GM21825 (cell line): Measurements from ENCODE around the gene CSAG2.
"Not testable (repeated sequence)": the region's sequence is repeated elsewhere in the genome, so short reads cannot be mapped to it uniquely, and the experiment has no call there.

ENCODE experiments used
- ATAC-seq: cut with Tn5 transposase; IDR thresholded peaks from one replicate; pipeline ENCODE4 v1.9.1; 2021; ENCODE audit warnings: mild to moderate bottlenecking, moderate library complexity; ENCODE audit not compliant: unreplicated experiment

The CSAG2 gene, protein sequence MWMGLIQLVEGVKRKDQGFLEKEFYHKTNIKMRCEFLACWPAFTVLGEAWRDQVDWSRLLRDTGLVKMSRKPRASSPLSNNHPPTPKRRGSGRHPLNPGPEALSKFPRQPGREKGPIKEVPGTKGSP

DNA sequence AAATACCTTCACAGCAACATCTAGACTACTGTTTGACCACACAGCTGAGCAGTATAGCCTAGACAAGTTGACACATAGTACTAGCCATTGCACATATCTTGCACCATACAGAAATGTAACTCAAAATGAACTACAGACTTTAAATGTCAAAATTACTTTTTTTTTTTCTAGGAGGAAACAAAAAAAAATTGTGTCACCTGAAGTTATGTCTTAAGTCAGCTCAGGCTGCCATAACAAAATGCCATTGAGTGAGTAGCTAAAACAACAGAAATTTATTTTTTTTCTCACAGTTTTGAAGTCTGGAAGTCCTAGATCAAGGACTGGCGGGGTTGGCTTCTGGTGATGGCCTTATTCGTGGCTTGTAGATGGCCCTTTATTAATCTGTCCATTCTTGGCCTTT is at the start of gene CSAG2:
TSS of gene CSAG2 (minus strand) at position 101 of the 400 bp plus-strand sequence. CDS start 161 bp downstream, outside the sequence.
- not testable (repeated sequence) for ATAC-seq

DNA sequence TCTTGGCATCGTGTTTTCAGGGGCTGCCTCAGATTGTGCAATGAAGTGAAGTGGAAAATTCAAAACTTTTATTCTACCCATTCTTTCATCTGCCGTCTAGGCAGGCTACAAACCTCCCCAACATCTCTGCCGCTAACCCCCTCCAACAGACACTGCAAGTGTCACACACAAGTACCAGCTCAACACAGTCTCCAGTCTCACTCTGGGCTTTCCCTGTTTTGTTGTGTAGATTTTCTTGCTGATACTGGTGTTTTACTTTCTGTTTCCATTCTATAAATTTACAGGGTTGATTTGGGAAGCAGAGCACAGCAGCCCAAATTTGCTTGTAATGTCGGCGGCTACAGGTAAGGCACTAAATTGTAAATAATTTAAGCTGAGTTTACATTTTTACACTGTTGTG is 45.8 kb upstream of the CSAG2 start:
- not testable (repeated sequence) for ATAC-seq

DNA sequence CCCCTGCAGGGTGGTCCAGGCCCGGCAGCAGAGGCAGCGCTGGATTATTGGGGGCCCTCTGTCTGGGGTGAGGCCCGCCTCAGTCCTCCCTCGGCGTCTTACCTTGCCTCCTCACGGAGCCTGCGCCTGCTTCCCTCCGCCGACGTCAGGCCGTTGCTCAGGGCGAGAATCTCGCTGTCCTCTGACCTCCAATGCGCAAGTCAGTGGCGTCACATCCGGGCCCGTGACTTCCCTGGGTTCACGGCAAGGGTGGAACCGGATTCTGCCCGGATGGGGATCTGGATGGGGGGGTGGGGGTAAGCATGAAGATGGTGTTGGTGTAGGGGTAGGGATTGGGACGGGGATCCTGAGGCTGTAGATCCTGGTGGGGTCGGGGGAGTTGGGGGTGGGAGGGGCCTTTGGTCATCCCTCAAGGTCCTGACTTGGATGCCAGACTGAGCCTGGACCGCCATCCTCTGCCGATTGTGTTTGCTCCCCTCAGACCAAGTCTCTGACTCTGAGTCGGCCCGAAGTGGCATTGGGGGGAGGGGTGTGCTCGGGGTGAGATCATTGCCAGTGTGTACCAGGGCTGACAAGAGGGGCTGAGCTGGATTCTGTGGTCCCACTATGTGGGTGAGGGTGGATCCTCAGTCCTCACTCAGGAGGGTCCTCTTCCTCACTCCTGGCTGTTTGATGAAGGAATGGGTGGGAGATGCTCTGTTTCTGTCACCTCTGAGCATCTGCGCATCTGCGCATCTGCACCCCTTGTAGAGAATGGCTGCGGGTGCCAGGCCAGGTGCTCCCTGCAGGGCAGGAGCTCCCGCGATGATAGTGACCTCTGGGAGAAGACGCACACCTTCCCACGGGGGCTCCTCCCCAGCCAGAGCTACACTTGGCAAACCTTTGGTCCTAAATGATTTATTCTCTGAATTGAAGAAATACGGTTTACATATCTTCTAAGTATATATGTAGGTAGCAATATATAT is 44.9 kb upstream of the CSAG2 start, which contains the start of gene MAGEA2:
TSS of gene MAGEA2 (minus strand) at position 157 of the 965 bp plus-strand sequence. CDS start 2,479 bp downstream, outside the sequence.
- ATAC-seq, result not testable (repeated sequence)

DNA sequence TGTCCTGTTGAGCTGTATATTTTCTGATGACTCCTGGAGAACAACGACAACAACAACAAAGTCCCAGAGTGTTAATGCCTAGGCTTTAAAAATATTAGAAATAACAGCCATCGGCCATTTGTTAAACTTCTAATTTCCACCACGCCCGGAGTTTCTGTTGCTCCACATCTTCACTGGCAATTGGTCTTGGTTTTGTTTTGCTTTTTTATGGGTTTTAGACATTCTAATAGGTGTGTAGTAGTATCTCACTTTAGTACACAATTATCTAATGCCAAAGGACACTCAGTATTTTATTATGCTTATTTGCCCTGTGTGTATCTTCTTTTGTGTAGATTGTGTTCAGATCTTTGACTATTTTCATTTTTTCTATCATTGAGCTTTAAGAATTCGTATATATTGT is 29.5 kb upstream of the CSAG2 start:
- no peak for ATAC-seq

DNA sequence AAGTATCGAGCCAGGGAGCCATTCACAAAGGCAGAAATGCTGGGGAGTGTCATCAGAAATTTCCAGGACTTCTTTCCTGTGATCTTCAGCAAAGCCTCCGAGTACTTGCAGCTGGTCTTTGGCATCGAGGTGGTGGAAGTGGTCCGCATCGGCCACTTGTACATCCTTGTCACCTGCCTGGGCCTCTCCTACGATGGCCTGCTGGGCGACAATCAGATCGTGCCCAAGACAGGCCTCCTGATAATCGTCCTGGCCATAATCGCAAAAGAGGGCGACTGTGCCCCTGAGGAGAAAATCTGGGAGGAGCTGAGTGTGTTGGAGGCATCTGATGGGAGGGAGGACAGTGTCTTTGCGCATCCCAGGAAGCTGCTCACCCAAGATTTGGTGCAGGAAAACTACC is 27.5 kb upstream of the CSAG2 start:
- not testable (repeated sequence) for ATAC-seq

DNA sequence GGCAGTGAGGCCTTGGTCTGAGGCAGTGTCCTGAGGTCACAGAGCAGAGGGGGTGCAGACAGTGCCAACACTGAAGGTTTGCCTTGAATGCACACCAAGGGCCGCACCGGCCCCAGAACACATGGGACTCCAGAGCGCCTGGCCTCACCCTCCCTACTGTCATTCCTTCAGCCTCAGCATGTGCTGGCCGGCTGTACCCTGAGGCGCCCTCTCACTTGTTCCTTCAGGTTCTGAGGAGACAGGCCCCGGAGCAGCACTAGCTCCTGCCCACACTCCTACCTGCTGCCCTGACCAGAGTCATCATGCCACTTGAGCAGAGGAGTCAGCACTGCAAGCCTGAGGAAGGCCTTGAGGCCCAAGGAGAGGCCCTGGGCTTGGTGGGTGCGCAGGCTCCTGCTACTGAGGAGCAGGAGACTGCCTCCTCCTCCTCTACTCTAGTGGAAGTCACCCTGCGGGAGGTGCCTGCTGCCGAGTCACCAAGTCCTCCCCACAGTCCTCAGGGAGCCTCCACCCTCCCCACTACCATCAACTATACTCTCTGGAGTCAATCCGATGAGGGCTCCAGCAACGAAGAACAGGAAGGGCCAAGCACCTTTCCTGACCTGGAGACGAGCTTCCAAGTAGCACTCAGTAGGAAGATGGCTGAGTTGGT is 26.9 kb upstream of the CSAG2 start:
- no peak for ATAC-seq

DNA sequence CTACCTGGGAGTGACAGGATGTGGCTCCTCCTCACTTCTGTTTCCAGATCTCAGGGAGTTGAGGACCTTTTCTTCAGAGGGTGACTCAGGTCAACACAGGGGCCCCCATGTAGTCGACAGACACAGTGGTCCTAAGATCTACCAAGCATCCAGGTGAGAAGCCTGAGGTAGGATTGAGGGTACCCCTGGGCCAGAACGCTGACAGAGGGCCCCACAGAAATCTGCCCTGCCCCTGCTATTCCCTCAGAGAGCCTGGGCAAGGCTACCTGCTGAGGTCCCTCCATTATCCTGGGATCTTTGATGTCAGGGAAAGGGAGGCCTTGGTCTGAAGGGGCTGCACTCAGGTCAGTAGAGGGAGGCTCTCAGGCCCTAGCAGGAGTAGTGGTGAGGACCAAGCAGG is 26.0 kb upstream of the CSAG2 start:
- ATAC-seq, result no peak

DNA sequence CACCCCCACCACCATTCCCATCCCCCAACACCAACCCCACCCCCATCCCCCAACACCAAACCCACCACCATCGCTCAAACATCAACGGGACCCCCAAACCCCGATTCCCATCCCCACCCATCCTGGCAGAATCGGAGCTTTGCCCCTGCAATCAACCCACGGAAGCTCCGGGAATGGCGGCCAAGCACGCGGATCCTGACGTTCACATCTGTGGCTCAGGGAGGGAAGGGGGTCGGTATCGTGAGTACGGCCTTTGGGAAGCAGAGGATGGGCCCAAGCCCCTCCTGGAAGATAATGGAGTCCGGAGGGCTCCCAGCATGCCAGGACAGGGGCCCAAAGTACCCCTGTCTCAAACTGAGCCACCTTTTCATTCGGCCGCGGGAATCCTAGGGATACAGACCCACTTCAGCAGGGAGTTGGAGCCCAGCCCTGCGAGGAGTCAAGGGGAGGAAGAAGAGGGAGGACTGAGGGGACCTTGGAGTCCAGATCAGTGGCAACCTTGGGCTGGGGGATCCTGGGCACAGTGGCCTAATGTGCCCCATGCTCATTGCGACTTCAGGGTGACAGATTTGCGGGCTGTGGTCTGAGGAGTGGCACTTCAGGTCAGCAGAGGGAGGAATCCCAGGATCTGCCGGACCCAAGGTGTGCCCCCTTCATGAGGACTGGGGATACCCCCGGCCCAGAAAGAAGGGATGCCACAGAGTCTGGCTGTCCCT is 25.2 kb upstream of the CSAG2 start:
- not testable (repeated sequence) for ATAC-seq

DNA sequence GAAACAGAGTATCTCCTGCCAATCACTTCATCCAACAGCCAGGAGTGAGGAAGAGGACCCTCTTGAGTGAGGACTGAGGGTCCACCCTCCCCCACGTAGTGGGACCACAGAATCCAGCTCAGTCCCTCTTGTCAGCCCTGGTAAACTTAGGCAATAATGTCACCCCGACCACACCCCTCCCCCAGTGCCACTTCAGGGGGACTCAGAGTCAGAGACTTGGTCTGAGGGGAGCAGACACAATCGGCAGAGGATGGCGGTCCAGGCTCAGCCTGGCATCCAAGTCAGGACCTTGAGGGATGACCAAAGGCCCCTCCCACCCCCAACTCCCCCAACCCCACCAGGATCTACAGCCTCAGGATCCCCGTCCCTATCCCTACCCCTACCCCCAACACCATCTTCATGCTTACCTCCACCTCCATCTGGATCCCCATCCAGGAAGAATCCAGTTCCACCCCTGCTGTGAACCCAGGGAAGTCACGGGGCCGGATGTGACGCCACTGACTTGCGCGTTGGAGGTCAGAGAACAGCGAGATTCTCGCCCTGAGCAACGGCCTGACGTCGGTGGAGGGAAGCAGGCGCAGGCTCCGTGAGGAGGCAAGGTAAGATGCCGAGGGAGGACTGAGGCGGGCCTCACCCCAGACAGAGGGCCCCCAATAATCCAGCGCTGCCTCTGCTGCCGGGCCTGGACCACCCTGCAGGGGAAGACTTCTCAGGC is 24.3 kb upstream of the CSAG2 start, which contains the start of the genes CSAG1 and MAGEA12:
TSS of gene CSAG1 (minus strand) at position 461 of the 715 bp plus-strand sequence. CDS start 1,261 bp downstream, outside the sequence.
TSS of gene MAGEA12 (plus strand) at position 497 of the 715 bp plus-strand sequence. CDS start 2,405 bp downstream, outside the sequence.
- ATAC-seq, result no peak

DNA sequence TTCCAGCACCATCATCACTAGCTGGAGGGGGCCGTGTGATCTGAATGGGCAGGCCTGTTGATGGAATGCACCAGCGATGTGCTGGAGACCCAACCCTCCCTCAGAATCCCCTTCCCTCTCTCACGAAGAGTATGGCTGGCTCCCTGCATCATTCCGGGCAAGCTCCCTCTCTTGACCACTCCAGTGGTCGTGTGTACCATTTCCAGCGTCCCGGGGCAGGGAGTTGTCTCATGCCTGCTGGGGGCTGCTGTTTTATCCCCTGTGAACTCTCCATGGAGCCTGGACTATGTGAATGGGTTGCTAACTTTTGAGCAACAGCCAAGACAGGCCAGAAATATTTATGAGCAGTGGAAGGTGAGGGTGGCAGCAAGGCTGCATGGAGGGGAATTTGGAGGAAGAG is 16.3 kb upstream of the CSAG2 start:
- no peak for ATAC-seq

DNA sequence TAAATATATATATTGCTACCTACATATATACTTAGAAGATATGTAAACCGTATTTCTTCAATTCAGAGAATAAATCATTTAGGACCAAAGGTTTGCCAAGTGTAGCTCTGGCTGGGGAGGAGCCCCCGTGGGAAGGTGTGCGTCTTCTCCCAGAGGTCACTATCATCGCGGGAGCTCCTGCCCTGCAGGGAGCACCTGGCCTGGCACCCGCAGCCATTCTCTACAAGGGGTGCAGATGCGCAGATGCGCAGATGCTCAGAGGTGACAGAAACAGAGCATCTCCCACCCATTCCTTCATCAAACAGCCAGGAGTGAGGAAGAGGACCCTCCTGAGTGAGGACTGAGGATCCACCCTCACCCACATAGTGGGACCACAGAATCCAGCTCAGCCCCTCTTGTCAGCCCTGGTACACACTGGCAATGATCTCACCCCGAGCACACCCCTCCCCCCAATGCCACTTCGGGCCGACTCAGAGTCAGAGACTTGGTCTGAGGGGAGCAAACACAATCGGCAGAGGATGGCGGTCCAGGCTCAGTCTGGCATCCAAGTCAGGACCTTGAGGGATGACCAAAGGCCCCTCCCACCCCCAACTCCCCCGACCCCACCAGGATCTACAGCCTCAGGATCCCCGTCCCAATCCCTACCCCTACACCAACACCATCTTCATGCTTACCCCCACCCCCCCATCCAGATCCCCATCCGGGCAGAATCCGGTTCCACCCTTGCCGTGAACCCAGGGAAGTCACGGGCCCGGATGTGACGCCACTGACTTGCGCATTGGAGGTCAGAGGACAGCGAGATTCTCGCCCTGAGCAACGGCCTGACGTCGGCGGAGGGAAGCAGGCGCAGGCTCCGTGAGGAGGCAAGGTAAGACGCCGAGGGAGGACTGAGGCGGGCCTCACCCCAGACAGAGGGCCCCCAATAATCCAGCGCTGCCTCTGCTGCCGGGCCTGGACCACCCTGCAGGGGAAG is 5.0 kb upstream of the CSAG2 start, which contains the start of gene MAGEA2B:
TSS of gene MAGEA2B (plus strand) at position 814 of the 973 bp plus-strand sequence. CDS start 2,479 bp downstream, outside the sequence.
- not testable (repeated sequence) for ATAC-seq

DNA sequence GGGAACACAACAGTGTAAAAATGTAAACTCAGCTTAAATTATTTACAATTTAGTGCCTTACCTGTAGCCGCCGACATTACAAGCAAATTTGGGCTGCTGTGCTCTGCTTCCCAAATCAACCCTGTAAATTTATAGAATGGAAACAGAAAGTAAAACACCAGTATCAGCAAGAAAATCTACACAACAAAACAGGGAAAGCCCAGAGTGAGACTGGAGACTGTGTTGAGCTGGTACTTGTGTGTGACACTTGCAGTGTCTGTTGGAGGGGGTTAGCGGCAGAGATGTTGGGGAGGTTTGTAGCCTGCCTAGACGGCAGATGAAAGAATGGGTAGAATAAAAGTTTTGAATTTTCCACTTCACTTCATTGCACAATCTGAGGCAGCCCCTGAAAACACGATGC is 4.1 kb upstream of the CSAG2 start:
- not testable (repeated sequence) for ATAC-seq

DNA sequence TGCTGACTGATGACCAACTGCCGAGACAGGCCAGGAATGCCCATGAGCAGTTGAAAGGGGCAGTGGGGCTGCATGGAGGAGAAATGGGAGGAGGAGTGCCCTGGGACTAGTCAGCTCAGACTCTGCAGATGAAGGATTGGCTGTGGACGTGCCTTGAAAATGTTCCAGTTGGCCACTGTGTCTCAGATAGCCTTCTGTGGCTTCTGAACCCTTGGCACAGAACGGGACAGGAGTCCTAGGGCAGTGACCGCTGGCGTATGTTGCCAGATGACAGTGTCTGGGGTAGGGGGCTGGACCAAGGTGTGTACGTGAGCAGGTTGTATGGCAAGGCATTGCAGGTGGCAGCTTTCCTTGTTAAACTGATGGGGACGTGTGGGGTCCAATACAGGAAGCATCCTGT is 2.6 kb downstream of the CSAG2 start:
- ATAC-seq, result not testable (repeated sequence)

DNA sequence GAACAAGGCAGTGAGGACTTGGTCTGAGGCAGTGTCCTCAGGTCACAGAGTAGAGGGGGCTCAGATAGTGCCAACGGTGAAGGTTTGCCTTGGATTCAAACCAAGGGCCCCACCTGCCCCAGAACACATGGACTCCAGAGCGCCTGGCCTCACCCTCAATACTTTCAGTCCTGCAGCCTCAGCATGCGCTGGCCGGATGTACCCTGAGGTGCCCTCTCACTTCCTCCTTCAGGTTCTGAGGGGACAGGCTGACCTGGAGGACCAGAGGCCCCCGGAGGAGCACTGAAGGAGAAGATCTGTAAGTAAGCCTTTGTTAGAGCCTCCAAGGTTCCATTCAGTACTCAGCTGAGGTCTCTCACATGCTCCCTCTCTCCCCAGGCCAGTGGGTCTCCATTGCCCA is 8.7 kb downstream of the CSAG2 start:
- not testable (repeated sequence) for ATAC-seq

DNA sequence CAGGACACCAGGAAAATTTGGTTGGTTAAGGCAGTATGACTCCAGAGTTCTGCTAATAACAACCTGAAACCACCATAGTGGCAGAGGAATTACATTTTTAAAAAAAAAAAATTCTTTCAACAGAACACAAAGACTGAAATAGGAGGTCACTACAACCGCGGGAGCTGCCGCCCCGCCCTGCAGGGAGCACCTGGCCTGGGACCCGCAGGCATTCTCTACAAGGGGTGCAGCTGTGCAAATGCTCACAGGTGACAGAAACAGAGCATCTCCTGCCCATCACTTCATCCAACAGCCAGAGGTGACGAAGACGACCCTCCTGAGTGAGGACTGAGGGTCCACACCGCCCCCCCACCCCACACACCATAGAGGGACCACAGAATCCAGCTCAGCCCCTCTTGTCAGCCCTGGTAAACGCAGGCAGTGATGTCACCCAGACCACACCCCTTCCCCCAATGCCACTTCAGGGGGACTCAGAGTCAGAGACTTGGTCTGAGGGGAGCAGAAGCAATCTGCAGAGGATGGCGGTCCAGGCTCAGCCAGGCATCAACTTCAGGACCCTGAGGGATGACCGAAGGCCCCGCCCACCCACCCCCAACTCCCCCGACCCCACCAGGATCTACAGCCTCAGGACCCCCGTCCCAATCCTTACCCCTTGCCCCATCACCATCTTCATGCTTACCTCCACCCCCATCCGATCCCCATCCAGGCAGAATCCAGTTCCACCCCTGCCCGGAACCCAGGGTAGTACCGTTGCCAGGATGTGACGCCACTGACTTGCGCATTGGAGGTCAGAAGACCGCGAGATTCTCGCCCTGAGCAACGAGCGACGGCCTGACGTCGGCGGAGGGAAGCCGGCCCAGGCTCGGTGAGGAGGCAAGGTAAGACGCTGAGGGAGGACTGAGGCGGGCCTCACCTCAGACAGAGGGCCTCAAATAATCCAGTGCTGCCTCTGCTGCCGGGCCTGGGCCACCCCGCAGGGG is 10.8 kb downstream of the CSAG2 start, which contains the start of gene MAGEA3:
TSS of gene MAGEA3 (plus strand) at position 843 of the 980 bp plus-strand sequence. CDS start 2,039 bp downstream, outside the sequence.
- not testable (repeated sequence) for ATAC-seq

DNA sequence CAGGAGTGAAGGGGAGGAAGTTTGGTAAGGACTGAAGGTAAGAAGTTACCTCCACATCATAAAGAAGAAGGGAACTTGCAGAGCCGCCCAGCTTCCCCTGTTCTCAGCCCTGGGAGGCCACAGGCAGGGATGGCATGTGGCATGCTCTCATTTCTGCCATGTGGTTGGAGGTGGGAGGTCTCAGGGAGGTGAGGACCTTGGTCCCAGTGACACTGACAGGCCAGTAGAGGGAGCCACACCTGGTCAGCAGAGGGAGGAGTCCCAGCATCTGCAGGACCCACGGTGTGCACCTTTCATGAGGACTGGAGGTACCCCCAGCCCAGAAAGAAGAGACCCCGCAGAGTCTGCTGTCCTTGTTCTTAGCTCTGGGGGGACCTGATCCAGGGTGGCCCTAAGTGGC is 28.1 kb downstream of the CSAG2 start:
- peak; percentile 67 for ATAC-seq

DNA sequence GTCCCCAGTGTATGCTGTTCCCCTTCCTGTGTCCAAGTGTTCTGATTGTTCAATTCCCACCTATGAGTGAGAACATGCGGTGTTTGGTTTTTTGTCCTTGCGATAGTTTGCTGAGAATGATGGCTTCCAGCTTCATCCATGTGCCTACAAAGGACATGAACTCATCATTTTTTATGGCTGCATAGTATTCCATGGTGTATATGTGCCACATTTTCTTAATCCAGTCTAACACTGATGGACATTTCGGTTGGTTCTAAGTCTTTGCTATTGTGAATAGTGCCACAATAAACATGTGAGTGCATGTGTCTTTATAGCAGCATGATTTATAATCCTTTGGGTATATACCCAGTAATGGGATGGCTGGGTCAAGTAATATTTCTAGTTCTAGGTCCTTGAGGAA is 34.4 kb downstream of the CSAG2 start:
- not testable (repeated sequence) for ATAC-seq
